HG02588 (cell line): ENCODE measurements around the gene ACAD8.

Experiments
- ATAC-seq: cut with Tn5 transposase; IDR thresholded peaks from one replicate; pipeline ENCODE4 v1.9.1; 2021; ENCODE audit warnings: mild to moderate bottlenecking, moderate library complexity; ENCODE audit not compliant: unreplicated experiment

The ACAD8 gene

DNA sequence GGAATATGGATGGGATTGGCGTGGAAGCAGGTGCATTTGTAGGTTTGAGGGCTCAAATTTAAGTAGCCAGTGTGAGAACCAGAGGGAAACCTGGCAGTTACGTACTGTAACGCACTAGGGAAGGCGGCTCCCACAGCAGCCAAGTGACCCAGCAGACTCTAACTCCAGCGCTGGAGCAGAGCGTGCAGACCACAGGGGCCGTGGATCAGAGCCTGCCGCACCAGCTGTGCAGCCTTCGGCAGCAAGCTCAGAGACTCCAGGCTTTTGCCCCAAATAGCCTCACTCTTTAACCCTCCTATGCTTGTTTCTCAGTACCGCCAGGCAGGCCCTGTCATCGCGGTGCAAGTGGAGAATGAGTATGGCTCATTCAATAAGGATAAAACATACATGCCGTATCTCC, 35.1 kb downstream of the ACAD8 start:
- no peak for ATAC-seq

DNA sequence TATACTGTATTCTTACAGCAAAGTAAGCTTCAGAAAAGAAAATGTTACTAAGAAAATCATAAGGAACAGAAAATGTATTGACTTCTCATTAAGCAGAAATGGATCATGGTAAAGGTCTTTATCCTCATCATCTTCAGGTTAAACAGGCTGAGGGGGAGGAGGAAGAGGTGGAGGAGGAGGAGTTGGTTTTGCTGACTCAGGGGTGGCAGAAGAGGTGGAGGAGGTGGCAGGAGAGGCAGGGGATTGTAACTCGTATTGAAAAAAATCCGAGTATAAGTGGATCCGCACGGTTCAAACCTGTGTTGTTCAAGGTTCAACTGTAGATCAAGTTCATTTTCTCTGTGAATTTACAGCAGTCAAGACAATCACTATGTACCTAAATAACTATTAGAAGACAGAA, 35.8 kb downstream of the ACAD8 start:
- ATAC-seq = no peak

DNA sequence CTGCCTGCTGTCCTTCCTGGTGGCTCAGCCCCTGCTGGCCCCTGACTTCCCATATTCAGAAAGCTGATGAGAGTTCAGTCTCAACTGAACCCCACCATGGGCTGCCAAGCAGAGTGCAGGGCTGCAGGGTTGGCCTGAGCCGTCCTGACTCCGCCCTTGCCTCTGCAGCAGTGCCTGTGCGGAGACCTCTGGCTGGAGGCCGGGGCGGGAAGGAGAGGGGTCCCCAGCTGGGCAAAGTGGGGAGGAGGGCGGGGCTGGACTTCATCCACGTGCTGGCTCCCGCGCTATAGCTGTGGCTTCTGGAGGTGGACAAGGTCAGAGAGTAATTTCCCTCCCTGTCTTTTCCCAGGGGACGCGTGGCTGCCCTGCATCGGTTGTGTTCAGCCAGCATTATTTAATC, 36.4 kb downstream of the ACAD8 start:
- ATAC-seq = no peak

- ATAC-seq = no peak
Measured at GRCh38 chr11:134290646-134291045, 37.3 kb downstream of the ACAD8 start.

- ATAC-seq = no peak
Measured at GRCh38 chr11:134291196-134291595, 37.8 kb downstream of the ACAD8 start.

DNA sequence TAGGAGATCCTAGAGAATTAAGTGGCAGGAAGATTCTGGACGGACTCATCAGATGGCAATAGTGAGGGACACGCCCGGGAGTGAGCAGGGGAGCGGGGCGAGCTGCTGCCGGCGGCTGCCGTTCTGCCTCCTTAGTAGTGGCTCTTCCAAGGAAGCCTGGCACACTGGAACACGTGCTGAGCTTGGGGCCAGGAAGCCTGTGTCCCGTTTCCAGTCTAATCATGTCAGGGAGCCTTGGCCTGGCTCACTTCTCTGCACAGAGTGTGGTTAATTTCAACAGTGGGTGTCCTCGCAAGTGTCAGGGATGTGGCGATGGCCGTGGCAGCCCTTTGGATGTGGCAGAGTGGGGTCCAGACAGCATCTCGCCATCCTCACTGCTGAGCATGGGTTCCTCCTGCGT, 39.3 kb downstream of the ACAD8 start:
- no peak for ATAC-seq

DNA sequence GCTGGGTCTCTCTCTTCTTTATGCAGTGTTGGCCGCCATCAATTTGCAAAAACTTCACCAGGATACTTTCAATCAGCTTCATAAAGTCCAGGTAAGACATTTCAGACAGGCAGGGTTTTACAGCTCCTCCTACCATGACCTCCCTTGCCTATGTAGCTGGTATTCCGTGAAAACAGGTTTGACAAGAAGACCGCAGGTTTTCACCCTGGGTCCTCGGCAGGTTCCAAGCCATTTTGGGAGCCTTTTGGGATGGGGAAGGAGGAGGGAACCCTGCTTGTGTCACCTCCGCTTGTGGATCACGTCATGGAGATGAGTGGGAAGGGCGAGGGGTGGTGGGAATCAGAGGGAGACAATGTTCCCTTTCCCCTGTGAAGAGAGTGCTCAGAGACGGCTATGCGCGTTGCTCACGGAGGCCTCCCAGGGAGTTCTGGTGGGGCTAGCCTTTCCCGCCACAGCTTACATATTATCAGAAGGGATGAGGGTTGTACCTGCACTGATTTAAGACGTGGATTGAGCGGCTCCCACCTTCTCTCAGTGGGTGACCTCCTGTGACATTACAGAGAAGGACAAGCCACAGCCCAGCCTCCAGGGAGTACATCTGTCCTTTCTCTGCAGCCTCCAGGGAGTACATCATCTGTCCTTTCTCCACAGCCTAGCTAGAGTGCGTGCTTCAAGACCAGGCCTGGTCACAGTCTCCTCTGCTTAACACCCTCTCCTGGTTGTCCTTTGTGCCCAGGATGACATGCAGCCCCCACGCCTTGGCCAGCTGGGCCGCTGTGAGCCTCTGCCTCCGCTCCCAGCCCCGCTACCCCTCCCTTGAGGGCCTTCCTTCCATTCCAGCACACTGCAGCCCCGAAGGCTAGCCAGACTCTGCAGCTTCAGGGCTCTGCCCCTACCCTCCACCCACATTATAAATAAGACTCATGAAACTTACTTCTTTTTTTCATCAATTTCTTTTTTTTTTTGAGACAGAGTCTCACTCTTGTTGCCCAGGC, 40.0 kb downstream of the ACAD8 start:
- ATAC-seq = no peak

DNA sequence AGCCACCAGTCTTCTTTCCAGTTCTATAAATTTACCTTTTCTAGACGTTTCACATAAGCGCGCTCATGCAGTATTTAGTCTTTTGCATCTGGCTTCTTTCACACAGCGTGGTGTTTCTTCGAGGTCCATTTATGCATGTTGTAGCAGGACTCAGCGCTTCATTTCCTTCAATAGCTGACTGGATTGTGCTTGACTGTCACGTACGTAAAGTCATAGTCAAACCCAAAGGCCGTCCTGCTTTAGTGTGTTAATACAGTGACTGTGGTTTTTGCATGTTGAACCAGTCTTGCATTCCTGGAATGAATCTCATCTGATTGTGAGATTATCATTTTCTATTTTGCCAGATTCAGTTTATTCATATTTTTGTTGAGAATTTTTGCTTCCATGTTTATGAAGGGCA, 41.3 kb downstream of the ACAD8 start:
- no peak for ATAC-seq

DNA sequence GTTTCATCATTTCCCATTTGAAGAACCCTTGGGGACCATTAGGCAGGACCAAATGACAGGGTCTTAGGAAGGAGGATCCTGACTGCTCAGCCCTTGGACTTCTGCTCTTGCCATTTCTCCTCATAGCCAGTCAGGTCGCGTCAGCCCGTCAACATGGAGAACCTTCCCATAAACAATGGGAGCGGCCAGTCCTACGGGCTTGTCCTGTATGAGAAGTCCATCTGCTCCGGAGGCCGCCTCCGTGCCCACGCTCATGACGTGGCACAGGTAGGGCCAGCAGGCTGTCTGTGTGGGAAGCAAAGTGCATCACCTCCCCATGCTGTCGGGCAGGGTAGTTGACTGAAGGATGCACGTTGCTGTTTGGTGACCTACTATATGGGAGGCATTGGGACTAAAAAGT, 58.9 kb downstream of the ACAD8 start:
- ATAC-seq = no peak

- ATAC-seq = no peak
Measured at GRCh38 chr11:134312807-134313206, 59.4 kb downstream of the ACAD8 start.

- no peak for ATAC-seq
Measured at GRCh38 chr11:134313379-134313778, 60.0 kb downstream of the ACAD8 start.

DNA sequence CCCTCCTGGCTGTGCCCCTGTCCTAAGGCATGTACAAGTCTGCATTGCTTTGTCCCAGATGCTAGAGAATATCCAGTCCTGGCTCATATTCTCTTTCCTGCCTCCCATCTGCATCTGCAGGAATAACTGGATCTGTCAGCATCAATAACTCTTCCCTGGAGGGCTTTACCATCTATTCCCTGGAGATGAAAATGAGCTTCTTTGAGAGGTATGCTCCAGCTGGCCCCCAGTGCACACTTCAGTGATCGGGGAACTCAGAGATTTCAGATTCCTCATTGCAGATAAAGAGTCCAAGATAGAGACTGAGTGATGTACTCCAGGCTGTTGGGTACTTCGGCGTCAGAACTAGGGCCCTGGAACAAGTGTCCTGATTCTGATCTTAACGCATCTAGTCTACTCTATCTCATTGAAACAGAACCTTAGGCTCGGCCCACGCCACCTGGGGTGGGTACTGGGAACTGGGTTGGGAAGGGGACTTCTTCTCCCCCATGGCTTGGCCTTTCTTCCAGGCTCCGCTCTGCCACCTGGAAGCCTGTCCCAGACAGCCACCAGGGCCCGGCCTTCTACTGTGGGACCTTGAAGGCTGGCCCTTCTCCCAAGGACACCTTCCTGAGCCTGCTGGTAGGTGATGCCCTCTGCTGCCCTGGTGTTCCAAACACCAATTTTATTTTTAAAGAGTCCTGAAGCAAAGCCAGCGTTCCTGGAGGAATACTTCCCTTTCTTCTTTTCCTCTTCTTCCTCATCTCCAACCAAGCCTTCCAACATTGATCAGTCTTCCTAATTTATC, 60.6 kb downstream of the ACAD8 start:
- no peak for ATAC-seq
